GM12878 (cell line): Measurements from ENCODE around the gene TMEM63B. TPM values are rescaled to one million over a fixed set of nuclear protein-coding genes. Genes with fewer than 3 reads are reported as not detected.

Experiments
- ATAC-seq: fragments of 200-7000 bp; cut with Tn5 transposase; 3 replicates; pipeline ENCODE4 v1.9.1; 2020; ENCODE audit warnings: mild to moderate bottlenecking, moderate library complexity
- BruUV-seq: library from RNA; stranded (reverse); fragments of 400-500 nt; replicated peaks from 2 replicates; lab custom pipeline; 2021; lab: Mats Ljungman, UMichigan
- CTCF ChIA-PET: fragments of 300-600 bp; sonication (Branson Sonifier 250); formaldehyde crosslinking; extraction: SDS; loops from one replicate; lab custom pipeline; 2021; ENCODE audit warnings: inconsistent platforms; lab: Yijun Ruan, JAX
- POLR2A ChIA-PET: fragments of 350-600 bp; formaldehyde crosslinking; extraction: SDS; loops from one replicate; lab custom pipeline; 2021; ENCODE audit warnings: inconsistent platforms; lab: Charles Lee
- RAD21 ChIA-PET: fragments of 300-600 bp; sonication (Branson Sonifier 250); formaldehyde crosslinking; loops from one replicate; lab custom pipeline; 2023; ENCODE audit warnings: antibody characterized with exemption; ENCODE audit not compliant: unreplicated experiment; lab: Charles Lee
- SMC1A ChIA-PET: fragments of 300-600 bp; sonication (Branson Sonifier 250); formaldehyde crosslinking; loops from one replicate; lab custom pipeline; 2023; ENCODE audit not compliant: unreplicated experiment, uncharacterized antibody; lab: Charles Lee
- DNase-seq: peaks from one replicate; pipeline ENCODE4 v3.0.0-alpha.2; 2011; ENCODE audit warnings: low read depth, low spot score
- FAIRE-seq: peaks from 3 replicates; lab custom pipeline; 2011; peaks lifted over from hg19 to GRCh38; lab: Jason Lieb, UNC
- H2AFZ ChIP-seq: 2 replicates; pipeline ENCODE4 v1.6.0; 2011; ENCODE audit warnings: low read depth, low read length, control low read depth; ENCODE audit not compliant: control insufficient read depth
- H3K27ac ChIP-seq: 2 replicates; pipeline ENCODE4 v1.5.1; 2011; ENCODE audit warnings: control low read depth; ENCODE audit not compliant: control insufficient read depth, insufficient read depth
- H3K27me3 ChIP-seq, 2 experiments: replicated peaks in 1 of 2; 2 replicates each; pipeline versions ENCODE4 v1.6.0 to v1.6.1; 2011; ENCODE audit warnings: low read length in 1 of 2; ENCODE audit not compliant: control insufficient read depth in 2 of 2, insufficient read depth in 2 of 2
- H3K36me3 ChIP-seq, 2 experiments: 2 replicates each; pipeline ENCODE4 v1.5.1; 2011; ENCODE audit warnings: low read length in 1 of 2; ENCODE audit not compliant: control insufficient read depth in 2 of 2, insufficient read depth in 2 of 2
- H3K4me1 ChIP-seq: 2 replicates; pipeline ENCODE4 v1.6.1; 2011; ENCODE audit warnings: mild to moderate bottlenecking, low read length, moderate library complexity, mixed read lengths; ENCODE audit not compliant: control insufficient read depth, insufficient read depth
- H3K4me2 ChIP-seq: 2 replicates; pipeline ENCODE4 v1.6.0; 2011; ENCODE audit warnings: control low read depth; ENCODE audit not compliant: control insufficient read depth, insufficient read depth
- H3K4me3 ChIP-seq: fragments of 200-600 bp; sonication (generic); 2 replicates; pipeline ENCODE4 v1.5.1; 2016
- H3K79me2 ChIP-seq: 2 replicates; pipeline ENCODE4 v1.6.0; 2011; ENCODE audit warnings: low read length; ENCODE audit not compliant: control insufficient read depth, insufficient read depth
- H3K9ac ChIP-seq: 2 replicates; pipeline ENCODE4 v1.8.0; 2011; ENCODE audit warnings: low read length, control low read depth, mixed read lengths; ENCODE audit not compliant: control insufficient read depth, insufficient read depth
- H3K9me3 ChIP-seq: replicated peaks from 3 replicates; pipeline ENCODE4 v1.5.1; 2011; ENCODE audit warnings: mild to moderate bottlenecking, low read length; ENCODE audit not compliant: control insufficient read depth, insufficient read depth
- H4K20me1 ChIP-seq: 2 replicates; pipeline ENCODE4 v1.6.0; 2011; ENCODE audit not compliant: control insufficient read depth, insufficient read depth
- CREM ChIP-seq: IDR thresholded peaks from 2 replicates; pipeline ENCODE4 v1.6.1; 2014; ENCODE audit warnings: antibody characterized with exemption, low read depth
- DPF2 ChIP-seq: fragments of 450-650 bp; IDR thresholded peaks from 2 replicates; pipeline ENCODE4 v1.6.1; 2017; ENCODE audit warnings: mild to moderate bottlenecking
- EED ChIP-seq: sonication (generic); IDR thresholded peaks from 2 replicates; pipeline ENCODE4 v1.6.1; 2016; ENCODE audit warnings: antibody characterized with exemption, low read depth
- EZH2 ChIP-seq: IDR thresholded peaks from 2 replicates; pipeline ENCODE4 v1.6.1; 2012; ENCODE audit warnings: low read depth, mild to moderate bottlenecking, control low read depth, inconsistent platforms, low read length, borderline replicate concordance; ENCODE audit not compliant: control insufficient read depth
- IKZF2 ChIP-seq, 2 experiments: fragments of 450-650 bp; IDR thresholded peaks; 2 replicates each; pipeline ENCODE4 v1.6.1; 2017; ENCODE audit warnings: mild to moderate bottlenecking in 2 of 2, moderate library complexity in 2 of 2
- MEF2B ChIP-seq: fragments of 450-650 bp; IDR thresholded peaks from 2 replicates; pipeline ENCODE4 v1.6.1; 2018; ENCODE audit warnings: mild to moderate bottlenecking, moderate library complexity; ENCODE audit not compliant: partially characterized antibody, poor library complexity, severe bottlenecking
- MYC ChIP-seq: IDR thresholded peaks from 2 replicates; pipeline ENCODE4 v1.6.1; 2011; ENCODE audit warnings: mild to moderate bottlenecking, low read length, moderate library complexity, inconsistent platforms; ENCODE audit not compliant: insufficient read depth, insufficient replicate concordance, insufficient read length, severe bottlenecking
- NR2C2 ChIP-seq: IDR thresholded peaks from 2 replicates; pipeline ENCODE4 v1.6.1; 2011; ENCODE audit warnings: borderline replicate concordance, low read depth; ENCODE audit not compliant: control insufficient read depth, insufficient read length
- PAX8 ChIP-seq: fragments of 450-650 bp; IDR thresholded peaks from 2 replicates; pipeline ENCODE4 v1.6.1; 2017; ENCODE audit warnings: mild to moderate bottlenecking, moderate library complexity
- RFX5 ChIP-seq: IDR thresholded peaks from 2 replicates; pipeline ENCODE4 v1.6.1; 2011; ENCODE audit warnings: low read depth, low read length, improper control_type of control experiment
- SMC3 ChIP-seq: IDR thresholded peaks from 2 replicates; pipeline ENCODE4 v1.6.1; 2011; ENCODE audit warnings: low read length, improper control_type of control experiment, borderline replicate concordance
- ZNF207 ChIP-seq: fragments of 450-650 bp; IDR thresholded peaks from 2 replicates; pipeline ENCODE4 v1.6.1; 2014; ENCODE audit warnings: antibody characterized with exemption, mild to moderate bottlenecking, borderline replicate concordance
- ZNF384 ChIP-seq: IDR thresholded peaks from 2 replicates; pipeline ENCODE4 v1.6.1; 2012; ENCODE audit warnings: low read depth, mild to moderate bottlenecking, low read length, improper control_type of control experiment, borderline replicate concordance
- WGBS: methylation state at CpG from one replicate; pipeline ENCODE4 v1.1.6; 2016; ENCODE audit warnings: low lambda C conversion rate; ENCODE audit not compliant: insufficient replicate concordance, insufficient coverage; ENCODE audit errors: missing lambda C conversion rate; 5-methylcytosine and 5-hydroxymethylcytosine counted together
- in situ Hi-C: fragments of 300-500 bp; cut with MboI; formaldehyde crosslinking; loops from 9 replicates; pipeline ENCODE4 v1.14.3; 2018; ENCODE audit warnings: mixed read lengths
- intact Hi-C: fragments of 100-400 bp; cut with micrococcal nuclease; formaldehyde crosslinking; loops from one replicate; pipeline ENCODE4 v1.14.2; 2022; ENCODE audit not compliant: unreplicated experiment
- polyA plus RNA-seq, 11 experiments: library from polyadenylated mRNA; depleted of rRNA in 4 of 11; unstranded in 6 of 11; stranded (reverse) in 5 of 11; fragments of >200 nt; fragmentation: Nextera tagmentation in 4 of 11; fragmentation: Illumina TruSeq in 1 of 11; extraction: Ambion mirVana in 4 of 11; extraction: Trizol in 1 of 11; gene quantifications; 1 replicate in 1 of 11; 2 replicates in 10 of 11; pipeline versions ENCODE4 v1.2.1 to v1.2.3, GENCODE V29; 2011 to 2016; ENCODE audit warnings: inconsistent platforms in 2 of 11, missing spikeins in 2 of 11, low read depth in 1 of 11
- total RNA-seq, 4 experiments: library from RNA; depleted of rRNA in 3 of 4; stranded (reverse); fragments of >200 nt in 3 of 4; fragmentation: Illumina TruSeq in 1 of 4; extraction: Trizol in 1 of 4; gene quantifications; 2 replicates each; pipeline versions ENCODE4 v1.2.1 to v1.2.3, GENCODE V29; 2013 to 2021
- TF ChIP-seq, protein P1 (sequence below): fragments of 450-650 bp; IDR thresholded peaks from 2 replicates; pipeline ENCODE4 v1.6.1; 2017; ENCODE audit warnings: mild to moderate bottlenecking, low read depth, inconsistent platforms; ENCODE audit not compliant: poor library complexity, severe bottlenecking

The TMEM63B gene
- total and polyA plus RNA-seq, 10 of the 15 experiments (the other 5 are each of a cell fraction or from before 2014, with no cell fraction given): 0.09 to 15.0 (median 7.1) TPM; not detected in 1

DNA sequence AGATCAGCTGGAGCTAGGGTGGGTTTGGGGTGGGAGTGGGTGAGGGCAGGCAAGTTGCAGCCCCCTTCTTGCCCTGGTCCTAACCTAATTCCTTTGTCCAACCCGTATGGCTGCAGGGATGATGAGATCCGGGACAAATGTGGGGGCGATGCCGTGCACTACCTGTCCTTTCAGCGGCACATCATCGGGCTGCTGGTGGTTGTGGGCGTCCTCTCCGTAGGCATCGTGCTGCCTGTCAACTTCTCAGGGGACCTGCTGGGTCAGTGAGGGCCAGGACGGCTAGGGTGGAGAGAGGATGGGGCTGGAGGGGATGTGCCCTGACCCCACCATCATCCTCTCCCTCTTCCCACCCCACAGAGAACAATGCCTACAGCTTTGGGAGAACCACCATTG, 12.0 kb downstream of the TMEM63B start:
- ChIA-PET POLR2A (interaction anchor here (0.6 kb wide), 1 partner anchor 39 kb away, joined by 3 read pairs; no protein-coding TSS in a partner anchor), RAD21 (no interaction called here), CTCF (no interaction called here), SMC1A (no interaction called here)
- Histone ChIP-seq H3K9me3 (no peaks in the 10 kb centered on the region), H3K27ac (no peak overlapping the region), H4K20me1 (no peaks in the 10 kb centered on the region), H3K4me2 (no peak overlapping the region), H3K4me1 (no peaks in the 10 kb centered on the region), H3K79me2 (no peaks in the 10 kb centered on the region), H3K27me3 (no peaks in the 10 kb centered on the region), H3K9ac (no peak overlapping the region), H2AFZ (no peak overlapping the region), H3K4me3 (no peak overlapping the region), H3K36me3 (no peaks in the 10 kb centered on the region; a peak in 1 of 4 replicates)
- intact Hi-C loops (no loop called here), in situ Hi-C loops (no loop called here)
- FAIRE-seq (no peak), ATAC-seq (no peak), DNase-seq (no peak)
- 89% methylated on average over 9 of the region's 10 CpGs for WGBS
- no TSS peak for BruUV-seq
- TF ChIP-seq MEF2B: no peak
- TF ChIP-seq ZNF207: no peak
- no peak for TF ChIP-seq RFX5
- TF ChIP-seq DPF2: no peak
- no peak for TF ChIP-seq EED
- no peak for TF ChIP-seq CREM
- no peak for TF ChIP-seq EZH2
- no peak for TF ChIP-seq MYC
- no peak for TF ChIP-seq IKZF2 (IDR thresholded peaks at IDR 0.05)
- no peak for TF ChIP-seq PAX8
- TF ChIP-seq ZNF384: no peak
- TF ChIP-seq, protein P1, sequence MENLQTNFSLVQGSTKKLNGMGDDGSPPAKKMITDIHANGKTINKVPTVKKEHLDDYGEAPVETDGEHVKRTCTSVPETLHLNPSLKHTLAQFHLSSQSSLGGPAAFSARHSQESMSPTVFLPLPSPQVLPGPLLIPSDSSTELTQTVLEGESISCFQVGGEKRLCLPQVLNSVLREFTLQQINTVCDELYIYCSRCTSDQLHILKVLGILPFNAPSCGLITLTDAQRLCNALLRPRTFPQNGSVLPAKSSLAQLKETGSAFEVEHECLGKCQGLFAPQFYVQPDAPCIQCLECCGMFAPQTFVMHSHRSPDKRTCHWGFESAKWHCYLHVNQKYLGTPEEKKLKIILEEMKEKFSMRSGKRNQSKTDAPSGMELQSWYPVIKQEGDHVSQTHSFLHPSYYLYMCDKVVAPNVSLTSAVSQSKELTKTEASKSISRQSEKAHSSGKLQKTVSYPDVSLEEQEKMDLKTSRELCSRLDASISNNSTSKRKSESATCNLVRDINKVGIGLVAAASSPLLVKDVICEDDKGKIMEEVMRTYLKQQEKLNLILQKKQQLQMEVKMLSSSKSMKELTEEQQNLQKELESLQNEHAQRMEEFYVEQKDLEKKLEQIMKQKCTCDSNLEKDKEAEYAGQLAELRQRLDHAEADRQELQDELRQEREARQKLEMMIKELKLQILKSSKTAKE: no peak
- TF ChIP-seq NR2C2: no peak
- no peak for TF ChIP-seq SMC3
